Measurements from ENCODE around the gene RNF38.

- TF ChIP-seq EZH2 (IDR thresholded peaks at IDR 0.05; ENCODE audit: insufficient read depth, poor library complexity, severe bottlenecking) (no peak), EZH2phosphoT487 (IDR thresholded peaks at IDR 0.05; ENCODE audit: insufficient read depth, low read depth) (no peak)
Observed at GRCh38 chr9:36441966-36442365, 41.9 kb upstream of the RNF38 start.
